Measurements from ENCODE around the gene ZNF511. TPM values are rescaled to one million over a fixed set of nuclear protein-coding genes. Genes with fewer than 3 reads are reported as not detected.

Gene ZNF511
- total RNA-seq, 3 donors from 2014 or later: 27.4 to 33.2 (median 32.1) TPM

DNA sequence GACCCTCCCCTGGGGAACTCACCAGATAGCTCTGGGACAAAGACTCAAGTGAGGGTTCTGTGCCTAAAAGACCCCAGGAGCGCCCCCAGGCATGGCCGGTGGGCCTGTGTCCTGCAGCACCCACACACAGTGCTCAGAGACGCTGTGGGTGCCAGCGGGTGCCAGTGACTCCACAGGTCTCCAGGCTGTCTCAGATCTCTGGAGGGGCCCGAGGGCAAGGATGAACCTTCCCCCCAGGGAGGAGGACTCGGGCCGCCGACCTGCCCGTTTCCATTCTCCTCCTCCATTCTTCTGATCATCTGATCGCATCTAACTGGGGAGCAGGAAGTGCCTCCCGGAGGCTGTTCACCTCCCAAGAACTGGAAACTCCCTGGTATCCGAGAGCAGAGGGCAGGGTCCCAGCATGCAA, 33.0 kb upstream of the ZNF511 start:
- DNase-seq (ENCODE audit: low spot score in 2 of 2): no peak
- peaks cover 0 to 23% of the 10 kb centered on the region in 2 donors for H3K27me3 ChIP-seq
- no peak overlapping the region for H3K27ac ChIP-seq
- no peaks in the 10 kb centered on the region for H3K36me3 ChIP-seq
- TF ChIP-seq, protein P1, sequence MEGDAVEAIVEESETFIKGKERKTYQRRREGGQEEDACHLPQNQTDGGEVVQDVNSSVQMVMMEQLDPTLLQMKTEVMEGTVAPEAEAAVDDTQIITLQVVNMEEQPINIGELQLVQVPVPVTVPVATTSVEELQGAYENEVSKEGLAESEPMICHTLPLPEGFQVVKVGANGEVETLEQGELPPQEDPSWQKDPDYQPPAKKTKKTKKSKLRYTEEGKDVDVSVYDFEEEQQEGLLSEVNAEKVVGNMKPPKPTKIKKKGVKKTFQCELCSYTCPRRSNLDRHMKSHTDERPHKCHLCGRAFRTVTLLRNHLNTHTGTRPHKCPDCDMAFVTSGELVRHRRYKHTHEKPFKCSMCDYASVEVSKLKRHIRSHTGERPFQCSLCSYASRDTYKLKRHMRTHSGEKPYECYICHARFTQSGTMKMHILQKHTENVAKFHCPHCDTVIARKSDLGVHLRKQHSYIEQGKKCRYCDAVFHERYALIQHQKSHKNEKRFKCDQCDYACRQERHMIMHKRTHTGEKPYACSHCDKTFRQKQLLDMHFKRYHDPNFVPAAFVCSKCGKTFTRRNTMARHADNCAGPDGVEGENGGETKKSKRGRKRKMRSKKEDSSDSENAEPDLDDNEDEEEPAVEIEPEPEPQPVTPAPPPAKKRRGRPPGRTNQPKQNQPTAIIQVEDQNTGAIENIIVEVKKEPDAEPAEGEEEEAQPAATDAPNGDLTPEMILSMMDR (IDR thresholded peaks at IDR 0.05): no peak
- no peak for TF ChIP-seq POLR2AphosphoS5 (IDR thresholded peaks at IDR 0.05)
- intact Hi-C loops (cut with DNase I; ENCODE audit: low total_unique reads): no loop called here
- H3K4me1 ChIP-seq: peaks cover 0 to 9% of the 10 kb centered on the region in 2 donors
- no peaks in the 10 kb centered on the region for H3K9me3 ChIP-seq
- H3K4me3 ChIP-seq: peak overlapping the region; percentile 7 to 54 (median 26)

DNA sequence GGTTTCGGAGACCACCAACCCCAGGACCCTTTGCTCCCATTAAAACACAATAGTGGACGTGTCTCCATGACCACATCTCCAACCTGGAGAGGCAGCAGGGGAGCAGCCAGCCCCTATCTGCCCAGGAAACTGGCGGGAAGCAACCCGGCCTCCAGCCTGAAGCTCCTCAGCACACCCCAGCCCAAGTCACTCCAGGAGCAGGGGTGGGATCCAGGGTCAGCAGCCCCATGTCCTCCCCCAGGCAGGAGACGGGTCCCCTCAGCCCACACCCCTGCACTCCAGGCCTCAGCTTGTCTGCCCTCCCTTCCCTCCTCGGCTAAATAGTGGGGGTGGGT, 32.6 kb upstream of the ZNF511 start:
- TF ChIP-seq, protein P1 (IDR thresholded peaks at IDR 0.05): no peak
- TF ChIP-seq POLR2AphosphoS5 (IDR thresholded peaks at IDR 0.05): no peak
- TF ChIP-seq POLR2A (IDR thresholded peaks at IDR 0.05): no peak
- no peak for DNase-seq (ENCODE audit: low spot score in 2 of 2)
- peak overlapping the region; percentile 7 to 54 (median 26) for H3K4me3 ChIP-seq
- intact Hi-C loops (cut with DNase I; ENCODE audit: low total_unique reads): no loop called here
- H3K4me1 ChIP-seq: peaks cover 0 to 9% of the 10 kb centered on the region in 2 donors
- no peaks in the 10 kb centered on the region for H3K9me3 ChIP-seq
- H3K27ac ChIP-seq: no peak overlapping the region
- H3K27me3 ChIP-seq: peaks cover 0 to 23% of the 10 kb centered on the region in 2 donors
- H3K36me3 ChIP-seq: no peaks in the 10 kb centered on the region

DNA sequence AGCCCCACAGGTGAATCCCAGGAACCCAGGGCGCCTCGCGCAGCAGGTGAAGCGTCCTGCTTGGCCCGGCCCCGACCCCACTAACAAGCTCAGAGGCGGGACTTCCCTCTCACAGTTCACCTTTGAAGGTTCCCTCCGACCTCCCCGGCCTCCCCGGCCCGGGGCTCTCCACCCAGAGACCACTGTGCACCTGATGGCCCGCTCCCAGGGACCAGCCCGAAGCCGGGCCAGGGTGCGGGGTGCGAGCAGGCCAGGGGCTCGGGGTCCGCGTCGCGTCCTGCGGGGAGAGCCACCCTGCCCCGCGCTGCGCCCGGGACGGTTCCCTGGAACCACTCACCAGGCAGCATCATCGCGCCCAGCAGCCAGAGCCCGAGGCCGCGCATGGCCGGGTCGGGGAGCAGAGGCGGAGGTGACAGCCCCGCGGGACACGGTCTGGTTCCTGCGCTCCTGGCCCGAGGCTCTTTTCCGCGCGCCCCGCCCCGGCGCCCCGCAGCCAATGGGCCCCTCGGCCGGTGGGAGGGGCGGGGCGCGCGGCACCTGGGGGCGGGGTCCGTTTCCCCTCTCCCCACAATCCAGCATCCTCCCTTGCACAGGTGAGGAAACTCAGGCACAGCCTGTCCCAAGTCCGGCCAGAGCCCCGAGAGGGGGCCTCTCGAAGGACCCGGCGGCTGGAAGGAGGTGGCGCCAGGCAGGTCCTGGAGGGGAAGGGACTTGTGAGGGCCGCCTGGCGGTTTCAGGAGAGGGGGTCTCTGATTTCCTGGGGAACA, 32.1 kb upstream of the ZNF511 start, which contains the start of gene ADAM8:
TSS of gene ADAM8 (minus strand) at position 434 of the 767 bp plus-strand sequence. CDS start at position 383, 51 bp downstream.
- DNase-seq (ENCODE audit: low spot score in 2 of 2): no peak
- Histone ChIP-seq H3K4me1 (peaks cover 0 to 9% of the 10 kb centered on the region in 2 donors), H3K27ac (no peak within 1 kb of the TSS), H3K27me3 (peaks cover 0 to 23% of the 10 kb centered on the region in 2 donors), H3K36me3 (no peaks in the 10 kb centered on the region), H3K4me3 (peak within 1 kb of the TSS; percentile 11 to 54 (median 26)), H3K9me3 (no peaks in the 10 kb centered on the region)
- intact Hi-C loops (cut with DNase I; ENCODE audit: low total_unique reads): no loop called here
- TF ChIP-seq POLR2AphosphoS5 (IDR thresholded peaks at IDR 0.05) (no peak), POLR2A (IDR thresholded peaks at IDR 0.05) (no peak)
- TF ChIP-seq, protein P1 (IDR thresholded peaks at IDR 0.05): no peak

DNA sequence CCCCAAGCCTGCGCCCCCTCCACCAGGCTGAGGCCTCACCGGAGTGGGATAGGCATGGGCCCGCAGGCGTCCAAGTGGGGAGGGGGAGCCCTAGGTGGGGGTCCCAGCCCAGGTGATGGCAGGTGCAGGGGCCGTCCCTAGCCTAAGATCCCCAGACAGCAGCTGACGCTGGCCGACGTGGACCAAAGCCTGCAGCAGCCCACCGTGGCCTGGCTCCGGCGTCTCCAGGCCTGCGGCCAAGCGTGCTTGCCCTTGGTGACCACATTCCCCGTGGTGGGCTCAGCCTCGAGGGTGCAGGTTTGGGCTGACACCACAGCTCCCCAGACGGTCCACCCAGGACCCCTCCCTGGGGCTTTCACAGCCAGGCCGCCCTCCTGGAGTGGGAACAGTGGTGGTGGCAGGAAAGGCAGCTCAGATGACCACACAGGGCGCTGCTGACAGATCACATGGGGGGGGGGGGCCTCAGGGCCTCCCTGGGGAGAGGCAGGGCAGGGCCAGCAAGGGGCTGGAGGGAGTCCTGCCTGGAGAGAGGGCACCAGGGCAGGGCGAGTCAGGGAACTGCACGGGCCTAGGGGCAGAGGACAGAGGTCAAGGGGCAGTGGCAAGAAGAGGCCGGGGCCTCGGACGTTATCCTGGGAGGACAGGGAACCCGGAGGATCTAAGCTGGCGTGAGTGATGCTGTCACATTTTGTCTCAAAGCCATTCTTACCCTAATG, 31.3 kb upstream of the ZNF511 start:
- TF ChIP-seq POLR2A (IDR thresholded peaks at IDR 0.05) (no peak), POLR2AphosphoS5 (IDR thresholded peaks at IDR 0.05) (no peak)
- TF ChIP-seq, protein P1 (IDR thresholded peaks at IDR 0.05): no peak
- DNase-seq (ENCODE audit: low spot score in 2 of 2): no peak
- intact Hi-C loops (cut with DNase I; ENCODE audit: low total_unique reads): no loop called here
- H3K4me3 ChIP-seq: no peak overlapping the region
- peaks cover 0 to 23% of the 10 kb centered on the region in 2 donors for H3K27me3 ChIP-seq
- H3K4me1 ChIP-seq: peaks cover 0 to 9% of the 10 kb centered on the region in 2 donors
- no peaks in the 10 kb centered on the region for H3K36me3 ChIP-seq
- no peak overlapping the region for H3K27ac ChIP-seq
- H3K9me3 ChIP-seq: no peaks in the 10 kb centered on the region
